ENCODE measurements around the gene FANCG.

Gene FANCG

DNA sequence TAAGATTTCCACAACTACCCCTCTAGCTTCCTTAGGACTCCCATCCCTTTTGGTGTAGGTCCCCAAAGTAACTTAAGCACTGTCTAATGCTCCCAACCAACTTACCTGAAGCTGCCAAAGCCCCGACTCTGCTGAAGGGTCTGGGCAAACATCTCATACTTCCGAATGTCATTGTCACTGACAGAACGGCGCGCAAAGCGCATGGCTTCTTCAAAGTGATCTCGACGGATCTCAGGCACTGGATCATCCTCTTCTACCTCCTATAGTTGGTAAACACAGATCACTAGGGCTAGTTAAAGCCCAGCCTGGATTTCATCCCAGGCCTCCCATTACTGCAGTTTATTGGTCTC, 22.5 kb downstream of the FANCG start:
- FAIRE-seq, result no peak

DNA sequence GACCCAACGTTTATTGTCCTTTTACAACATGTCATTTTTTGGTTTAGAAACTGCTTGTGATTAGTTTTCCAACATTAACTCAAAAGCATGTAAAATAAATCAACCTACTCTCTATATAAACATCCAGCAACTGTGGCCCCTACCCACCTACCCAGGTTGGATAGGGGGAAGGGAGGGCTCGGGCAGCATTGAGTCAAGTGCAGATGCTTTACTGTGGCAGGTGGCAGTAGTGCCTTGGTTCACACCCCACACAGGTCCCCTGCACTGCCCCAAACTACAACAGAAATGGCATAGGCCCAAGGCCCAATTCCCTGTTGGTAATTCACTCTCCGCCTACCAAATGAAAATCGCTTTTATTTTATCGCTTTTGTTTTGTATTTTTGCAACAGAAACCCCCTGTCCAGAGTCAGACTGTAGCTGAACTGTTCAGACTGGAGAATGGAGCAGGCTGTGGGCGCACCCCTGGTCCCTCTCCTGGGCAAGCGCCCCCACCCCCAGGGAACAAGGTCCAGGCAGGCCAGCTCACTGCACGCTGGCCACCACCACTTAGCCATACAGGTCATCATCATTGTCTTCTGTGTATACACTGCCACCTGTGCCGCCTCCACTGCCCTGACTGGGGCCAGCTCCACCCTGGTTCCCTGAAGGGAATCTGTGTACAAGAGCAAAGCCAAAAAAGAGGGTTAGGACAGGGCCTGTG, 23.0 kb downstream of the FANCG start:
- no peak for FAIRE-seq

DNA sequence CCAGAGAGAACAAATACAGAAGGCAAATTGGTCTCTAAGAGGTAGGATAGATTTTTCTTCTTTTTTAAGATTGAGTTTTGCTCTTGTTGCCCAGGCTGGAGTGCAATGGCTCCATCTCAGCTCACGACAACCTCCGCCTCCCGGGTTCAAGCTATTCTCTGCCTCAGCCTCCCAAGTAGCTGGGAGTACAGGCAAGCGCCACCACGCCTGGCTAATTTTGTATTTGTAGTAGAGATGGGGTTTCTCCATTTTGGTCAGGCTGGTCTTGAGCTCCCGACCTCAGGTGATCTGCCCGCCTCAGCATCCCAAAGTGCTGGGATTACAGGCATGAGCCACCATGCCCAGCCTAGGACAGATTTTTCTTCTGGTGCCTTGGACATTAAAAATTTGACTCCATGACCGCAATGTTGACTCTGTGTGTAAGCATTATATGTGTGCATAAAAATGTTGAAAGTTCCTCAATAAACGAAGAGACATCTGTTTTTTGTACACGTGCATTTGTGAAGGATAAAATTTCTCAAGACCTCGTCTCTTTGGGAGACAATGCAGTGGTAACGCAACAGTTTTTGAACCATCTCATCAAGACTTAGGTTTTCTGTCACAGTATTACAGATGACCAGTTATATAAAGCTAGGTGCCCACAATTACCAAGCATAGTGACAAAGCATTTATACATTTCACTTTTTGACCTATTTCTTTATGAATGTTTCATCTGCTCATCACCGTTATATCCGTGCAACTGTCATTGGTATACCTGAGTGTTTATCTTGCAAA, 24.7 kb downstream of the FANCG start:
- no peak for FAIRE-seq

DNA sequence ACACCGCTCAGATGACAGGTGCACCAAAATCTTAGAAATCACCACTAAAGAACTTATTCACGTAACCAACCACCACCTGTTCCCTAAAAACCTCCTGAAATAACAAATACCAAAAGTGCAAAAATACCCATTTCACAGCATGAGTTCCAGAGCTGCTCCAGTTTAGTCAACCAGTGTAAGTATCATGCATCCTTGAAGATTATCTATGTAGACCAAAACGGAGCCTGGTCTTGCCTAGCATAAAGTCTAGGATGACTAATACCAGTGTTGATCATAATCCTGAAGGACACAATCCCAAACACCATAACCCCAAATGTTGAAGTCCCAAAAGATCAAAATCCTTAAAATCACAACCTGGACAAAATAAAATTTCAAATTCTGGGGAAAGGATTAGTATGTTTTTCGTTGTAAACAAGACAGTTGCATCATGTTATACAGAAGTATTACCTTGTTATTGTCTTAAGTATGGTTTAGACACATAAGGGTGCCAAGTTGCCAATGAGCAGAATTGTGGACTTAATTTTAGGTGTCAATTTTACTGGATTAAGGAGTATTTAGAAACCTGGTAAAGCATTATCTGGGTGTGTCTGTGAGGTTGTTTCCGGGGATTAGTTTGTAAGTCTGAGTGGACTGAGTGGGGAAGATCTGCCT, 25.4 kb downstream of the FANCG start:
- FAIRE-seq, result no peak

GRCh38 chr9:35051069-35051967, 28.4 kb downstream of the FANCG start:
- FAIRE-seq, result no peak

DNA sequence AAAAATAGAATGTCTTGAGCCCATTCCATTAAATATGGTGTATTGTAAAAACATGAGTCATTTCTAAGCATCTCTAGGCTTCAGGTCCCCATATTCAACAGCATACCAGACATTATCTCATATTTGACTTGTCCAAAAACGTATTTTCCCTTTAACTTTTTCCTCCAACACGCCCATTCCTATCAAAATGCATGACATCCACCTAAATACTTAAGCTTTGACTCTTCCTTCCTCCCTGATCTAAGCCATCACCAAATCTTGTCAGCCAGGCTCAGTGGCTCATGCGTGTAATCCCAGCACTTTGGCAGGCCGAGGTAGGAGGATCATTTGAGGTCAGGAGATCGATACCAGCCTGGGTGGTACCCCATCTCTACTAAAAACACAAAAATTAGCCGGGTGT, 31.2 kb downstream of the FANCG start:
- FAIRE-seq, result no peak

DNA sequence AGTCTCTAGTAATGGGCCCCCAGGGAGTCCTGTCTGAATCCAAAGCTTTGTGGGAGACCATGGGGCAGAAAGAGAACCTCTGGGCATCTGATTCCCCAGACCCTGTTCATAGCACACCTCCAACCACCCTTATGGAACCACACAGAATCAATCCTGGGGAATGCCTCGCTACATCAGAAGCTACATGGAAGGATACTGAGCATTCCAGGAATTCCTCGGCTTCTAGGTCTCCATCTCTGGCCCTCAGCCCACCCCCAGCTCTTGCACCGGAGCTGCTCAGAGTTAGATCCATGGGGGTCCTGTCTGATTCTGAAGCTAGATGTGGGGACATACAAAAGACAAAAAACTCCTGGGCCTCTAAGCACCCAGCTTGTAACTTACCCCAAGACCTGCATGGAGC, 35.7 kb downstream of the FANCG start:
- FAIRE-seq, result no peak

DNA sequence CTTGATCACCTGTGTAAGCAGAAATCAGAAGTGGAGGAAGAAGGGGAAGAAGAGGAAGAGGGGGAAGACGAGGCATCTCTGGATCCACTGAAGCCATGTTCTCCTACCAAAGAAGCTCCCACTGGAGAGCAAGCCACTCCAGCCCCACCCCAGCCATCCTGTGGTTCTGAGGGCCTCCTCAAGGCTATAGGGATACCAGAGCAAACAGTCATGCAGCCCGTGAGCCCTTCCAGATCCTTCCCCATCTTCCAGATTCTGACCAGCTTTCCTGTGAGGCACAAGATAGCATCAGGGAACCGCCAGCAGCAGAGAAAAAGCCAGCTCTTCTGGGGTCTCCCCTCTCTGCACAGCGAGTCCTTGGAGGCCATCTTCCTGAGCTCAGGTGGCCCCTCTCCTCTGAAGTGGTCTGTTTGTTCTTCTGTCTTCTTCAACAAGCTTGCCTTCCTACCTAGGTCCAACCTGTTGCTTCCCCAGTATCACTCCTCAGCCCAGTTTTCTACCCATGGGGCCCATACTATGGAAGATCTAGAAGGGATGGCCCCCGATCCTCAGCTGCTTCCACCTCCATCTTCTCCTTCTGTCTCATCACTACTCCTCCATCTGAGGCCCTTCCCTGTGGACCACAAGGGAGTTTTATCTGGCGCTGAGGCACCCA, 36.7 kb downstream of the FANCG start:
- FAIRE-seq, result no peak

DNA sequence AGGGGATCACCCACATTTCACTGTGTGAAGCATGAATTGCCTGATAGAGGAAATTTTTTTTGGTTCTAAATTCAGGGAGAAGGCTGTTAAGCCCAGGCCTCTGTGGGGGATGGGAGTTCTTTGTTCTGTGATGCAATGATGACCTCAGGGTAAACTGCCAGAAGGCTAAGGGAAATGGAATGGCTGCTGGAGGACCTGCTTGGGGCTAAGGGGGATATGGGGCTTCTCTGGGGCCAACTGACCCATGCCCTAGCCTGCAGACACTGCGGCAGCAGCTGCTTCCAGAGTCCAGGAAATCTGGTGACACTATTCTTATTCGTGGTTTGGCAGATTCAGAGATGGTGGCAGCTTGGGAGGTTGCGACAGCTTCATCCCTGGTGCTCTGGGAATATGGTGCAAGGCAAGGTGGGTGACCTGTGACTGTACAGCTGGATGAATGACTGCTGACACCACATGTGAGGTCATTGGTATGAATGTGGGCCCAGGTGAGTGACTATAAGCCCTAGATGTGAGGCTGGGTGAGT, 37.6 kb downstream of the FANCG start:
- no peak for FAIRE-seq

GRCh38 chr9:35035851-35036701, 43.7 kb downstream of the FANCG start:
- FAIRE-seq, result no peak

- FAIRE-seq, result no peak
Observed at GRCh38 chr9:35033101-35033500, 46.6 kb downstream of the FANCG start.

GRCh38 chr9:35029852-35030251, 49.9 kb downstream of the FANCG start:
- FAIRE-seq, result no peak

DNA sequence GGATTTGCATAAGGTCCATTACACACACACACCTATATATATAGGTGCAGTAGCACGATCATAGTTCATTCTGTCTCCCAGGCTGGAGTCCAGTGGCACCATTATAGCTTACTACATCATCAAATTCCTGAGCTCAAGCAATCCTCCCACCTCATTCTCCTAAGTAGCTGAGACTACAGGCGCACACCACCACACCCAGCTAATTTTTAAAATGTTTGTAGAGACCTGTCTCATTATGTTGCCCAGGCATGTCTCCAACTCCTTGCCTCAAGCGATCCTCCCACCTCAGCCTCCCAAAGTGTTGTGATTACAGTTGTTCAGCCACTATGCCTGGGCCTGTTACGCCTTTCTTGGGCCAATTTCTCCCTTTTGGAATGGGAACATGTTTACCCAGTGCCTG, 50.5 kb downstream of the FANCG start:
- FAIRE-seq, result no peak

DNA sequence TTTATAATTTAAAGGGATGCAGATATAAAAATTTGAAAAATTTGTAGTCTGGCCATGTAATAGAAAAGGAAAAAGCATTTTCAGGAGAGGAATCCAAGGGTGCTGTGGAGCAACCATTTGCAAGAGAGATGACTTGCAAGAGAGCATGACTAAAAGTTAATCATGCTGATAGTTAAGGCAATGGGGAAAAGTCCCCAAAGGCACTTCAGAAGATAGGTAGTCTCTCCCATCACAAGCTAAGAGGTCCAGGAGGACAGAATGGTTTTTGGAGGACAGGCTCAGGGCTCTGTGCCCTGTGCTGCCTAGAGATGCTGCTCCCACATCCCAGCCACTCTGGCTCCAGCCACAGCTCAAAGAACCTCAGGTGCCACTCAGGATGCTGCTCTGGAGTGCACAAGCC, 51.4 kb downstream of the FANCG start:
- no peak for FAIRE-seq

- FAIRE-seq, result no peak
Observed at GRCh38 chr9:35027860-35028259, 51.9 kb downstream of the FANCG start.

GRCh38 chr9:35027374-35027773, 52.4 kb downstream of the FANCG start:
- no peak for FAIRE-seq

GRCh38 chr9:35026671-35027070, 53.1 kb downstream of the FANCG start:
- no peak for FAIRE-seq

Data from islet of Langerhans (tissue), 1 donor.